NCI-H187 treated with DMSO at 0.1 percent for 48 hours (cell line): ENCODE results near the gene CD84.
"Not testable (repeated sequence)": the region's sequence is repeated elsewhere in the genome, so short reads cannot be mapped to it uniquely, and the experiment has no call there.

Source experiments
- DNase-seq: peaks from one replicate; lab custom pipeline; 2025; lab: John Stamatoyannopoulos, UW

CD84 gene

GRCh38 chr1:160608941-160609340, 29.6 kb upstream of the CD84 start:
- no peak for DNase-seq

DNA sequence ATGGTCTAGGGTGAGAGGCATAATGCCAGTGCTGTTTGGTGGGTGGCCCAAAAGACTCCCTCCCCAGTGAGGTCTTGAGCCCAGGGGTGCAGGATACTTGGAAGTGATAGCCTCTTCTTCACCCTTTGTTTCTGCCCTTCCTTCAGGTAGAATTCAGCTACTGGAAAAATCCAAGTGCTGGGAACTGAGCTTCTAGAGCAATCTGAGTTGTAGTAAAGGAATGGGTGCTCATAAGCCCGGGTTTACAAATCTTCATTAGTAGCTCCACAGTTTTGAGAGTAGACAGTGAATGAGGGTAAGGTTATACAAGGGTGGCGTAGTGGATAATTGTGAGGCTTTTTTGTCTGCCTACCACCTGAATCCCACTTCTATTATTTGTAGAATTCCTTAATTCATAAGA, 29.2 kb upstream of the CD84 start:
- DNase-seq: no peak

DNA sequence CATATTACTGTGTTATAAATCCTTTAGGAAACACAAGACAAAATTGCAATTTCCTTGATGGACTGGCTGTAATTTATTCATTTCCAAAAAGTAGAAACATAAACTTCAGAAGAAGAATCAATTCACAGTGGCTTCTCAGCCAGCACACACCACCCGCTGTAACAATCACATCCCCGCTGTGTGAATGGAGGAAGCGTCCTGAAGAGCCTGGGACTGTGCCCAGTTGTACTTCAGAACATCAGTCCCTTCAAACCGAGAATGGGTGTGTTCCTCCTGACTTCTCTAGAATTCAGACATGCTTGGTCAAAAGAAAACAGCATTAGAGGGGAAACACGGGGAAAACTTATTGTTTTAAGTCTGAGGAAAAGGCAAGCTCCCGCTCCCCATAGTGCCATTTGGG, 28.8 kb upstream of the CD84 start:
- no peak for DNase-seq

DNA sequence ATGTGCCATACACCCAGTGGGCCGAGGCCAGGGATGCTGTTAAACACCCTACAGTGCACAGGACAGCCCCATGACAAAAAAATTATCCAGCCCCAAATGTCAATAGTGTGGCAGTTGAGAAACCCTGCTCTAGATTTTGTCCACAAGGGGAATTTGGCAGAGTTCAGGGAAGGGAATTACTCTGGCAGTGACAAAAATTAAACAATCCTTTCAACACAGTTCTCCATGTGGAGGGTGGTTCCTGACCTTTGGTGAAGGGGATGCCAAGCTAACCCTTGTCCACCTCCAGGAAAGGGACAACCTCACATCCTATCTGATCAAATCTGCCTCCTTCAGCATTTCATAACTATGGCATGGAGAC, 28.4 kb upstream of the CD84 start:
- DNase-seq: no peak

GRCh38 chr1:160607011-160607671, 27.8 kb upstream of the CD84 start:
- peak; percentile 66 for DNase-seq

DNA sequence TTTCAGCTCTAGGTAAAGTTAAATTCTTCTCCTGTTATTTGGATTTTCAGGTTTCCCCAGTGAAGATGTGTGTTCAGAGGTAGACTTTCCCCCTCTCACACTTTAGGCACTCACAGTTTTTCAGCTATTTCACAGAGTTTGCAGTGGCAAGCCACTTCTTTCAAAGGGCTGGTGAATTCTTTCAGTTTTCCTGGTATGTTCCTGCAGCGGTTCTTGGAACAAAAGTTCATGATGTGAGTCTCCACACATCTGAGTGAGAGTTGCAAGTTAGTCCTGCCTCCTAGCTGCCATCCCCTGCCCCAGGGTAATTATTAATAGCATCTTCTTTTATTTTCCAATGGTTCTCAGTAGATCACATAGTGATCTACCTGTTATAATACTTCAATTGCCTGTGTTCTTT, 27.3 kb upstream of the CD84 start:
- no peak for DNase-seq

DNA sequence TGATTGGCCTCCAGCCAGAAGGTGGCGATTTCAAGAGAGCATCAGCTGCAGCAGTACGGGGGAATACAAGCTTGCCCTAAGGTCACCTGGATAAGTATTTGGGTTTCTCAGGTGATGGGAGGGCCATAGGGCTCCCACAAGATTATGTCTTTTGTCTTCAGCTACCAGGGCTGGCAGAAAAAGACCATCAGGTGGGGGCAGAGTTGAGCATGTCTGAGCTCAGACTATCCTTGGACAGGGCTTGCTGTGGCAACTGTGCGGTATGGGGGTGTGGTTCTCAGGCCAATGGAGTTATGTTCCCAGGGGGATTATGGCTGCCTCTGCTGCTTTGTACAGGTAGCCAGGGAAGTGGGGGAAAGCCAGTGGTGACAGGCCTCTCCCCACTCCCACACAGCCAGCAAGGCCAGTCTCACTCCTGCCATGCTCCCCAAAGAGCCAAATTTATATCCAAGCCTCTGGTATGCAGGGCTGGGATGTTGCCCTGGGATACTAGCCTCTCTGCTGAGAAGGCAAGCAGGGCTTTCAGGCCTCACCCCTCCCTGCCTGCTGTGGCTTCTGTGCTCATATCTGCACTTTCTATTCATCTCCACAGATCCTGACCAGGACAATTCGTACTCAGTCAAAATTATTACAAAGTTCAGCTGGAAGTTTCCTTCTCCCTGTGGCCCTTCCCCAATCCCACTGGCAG, 26.6 kb upstream of the CD84 start:
- no peak for DNase-seq

DNA sequence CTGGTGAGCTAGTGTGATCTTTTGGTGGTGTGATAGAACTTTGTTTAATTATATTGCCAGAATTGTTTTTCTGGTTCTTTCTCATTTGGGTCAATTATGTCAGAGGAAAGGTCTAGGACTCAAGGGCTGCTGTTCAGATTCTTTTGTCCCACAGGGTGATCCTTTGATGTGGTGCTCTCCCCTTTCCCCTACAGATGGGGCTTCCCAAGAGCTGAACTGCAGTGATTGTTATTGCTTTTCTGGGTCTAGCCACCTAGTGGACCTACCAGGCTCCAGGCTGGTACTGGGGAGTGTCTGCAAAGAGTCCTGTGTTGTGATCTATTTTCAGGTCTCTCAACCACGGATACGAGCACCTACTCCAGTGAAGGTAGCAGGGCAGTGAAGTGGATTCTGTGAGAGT, 25.9 kb upstream of the CD84 start:
- DNase-seq: no peak

DNA sequence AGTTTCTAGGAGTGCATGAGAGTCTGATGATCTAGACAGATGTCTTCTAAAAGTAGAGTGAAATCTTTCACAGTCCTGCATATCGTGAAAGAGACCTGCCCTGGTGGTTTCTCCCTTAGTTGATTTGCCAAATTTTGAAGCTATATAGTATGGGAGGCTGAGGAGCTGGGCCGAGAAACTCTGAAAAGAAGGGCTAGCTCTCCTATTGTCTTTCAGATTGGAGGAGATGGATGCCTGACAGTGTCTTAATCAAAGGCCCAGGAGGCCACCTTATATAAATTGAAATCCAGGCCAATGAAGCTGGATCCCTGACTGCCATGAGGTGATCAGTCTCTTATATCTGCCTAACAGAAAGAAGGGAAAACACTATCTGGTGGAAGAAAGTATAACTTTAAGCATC, 18.4 kb upstream of the CD84 start:
- DNase-seq: no peak

DNA sequence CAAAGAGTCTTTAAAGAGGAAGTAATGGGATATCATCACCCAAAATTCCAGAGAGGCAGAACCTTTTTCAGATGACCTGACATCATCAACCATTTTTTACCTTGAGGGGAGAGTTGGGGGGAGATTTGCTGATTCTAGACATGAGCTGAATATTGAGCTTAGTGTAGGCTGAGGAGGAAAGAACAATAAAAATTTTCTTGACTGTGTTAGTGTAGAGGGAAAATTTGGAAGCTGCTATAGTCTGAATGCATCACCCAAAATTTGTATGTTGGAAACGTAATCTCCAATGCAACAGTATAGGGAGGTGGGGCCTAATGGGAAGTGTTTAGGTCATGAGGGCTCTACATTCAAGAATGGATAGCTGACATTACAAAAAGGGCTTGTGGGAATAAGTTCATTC, 17.8 kb upstream of the CD84 start:
- no peak for DNase-seq

DNA sequence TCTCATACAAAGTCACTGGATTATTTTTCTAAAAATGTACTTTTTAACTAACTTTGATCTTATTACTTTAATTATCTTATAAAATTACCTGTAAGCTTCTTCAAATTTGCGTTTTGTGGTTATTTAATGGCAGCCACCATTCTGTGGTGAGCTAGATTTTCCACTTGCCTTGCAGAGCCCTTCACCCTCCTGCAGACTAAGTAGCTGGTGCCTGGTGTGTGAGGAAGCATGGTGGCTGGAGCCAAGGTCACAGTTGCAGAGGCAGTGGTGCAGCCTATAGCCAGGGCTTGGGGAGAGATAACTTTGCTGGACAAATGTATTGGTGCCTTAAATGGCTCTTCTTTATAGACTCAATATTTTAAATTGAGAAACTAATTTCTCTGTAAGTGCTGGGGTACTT, 11.2 kb upstream of the CD84 start:
- no peak for DNase-seq

- no peak for DNase-seq
These were observed 9.2 kb upstream of the CD84 start for GRCh38 chr1:160588468-160588867.

DNA sequence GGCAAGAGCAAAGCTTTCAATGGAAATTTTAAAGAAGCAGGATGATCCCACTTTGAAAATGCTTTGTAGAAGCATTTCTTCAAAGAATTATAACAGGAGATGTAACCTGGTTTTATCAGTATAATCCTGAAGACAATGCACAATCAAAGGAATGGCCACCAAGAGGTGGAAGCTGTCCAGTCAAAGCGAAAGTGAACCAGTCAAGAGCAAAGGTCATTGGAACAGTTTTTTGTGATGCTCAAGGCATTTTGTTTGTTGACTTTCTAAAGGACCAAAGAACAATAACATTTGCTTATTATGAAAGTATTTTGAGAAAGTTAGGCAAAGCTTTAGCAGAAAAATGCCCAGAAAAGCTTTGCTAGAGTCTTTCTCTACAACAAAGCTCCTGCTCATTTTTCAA, 5.5 kb upstream of the CD84 start:
- no peak for DNase-seq

DNA sequence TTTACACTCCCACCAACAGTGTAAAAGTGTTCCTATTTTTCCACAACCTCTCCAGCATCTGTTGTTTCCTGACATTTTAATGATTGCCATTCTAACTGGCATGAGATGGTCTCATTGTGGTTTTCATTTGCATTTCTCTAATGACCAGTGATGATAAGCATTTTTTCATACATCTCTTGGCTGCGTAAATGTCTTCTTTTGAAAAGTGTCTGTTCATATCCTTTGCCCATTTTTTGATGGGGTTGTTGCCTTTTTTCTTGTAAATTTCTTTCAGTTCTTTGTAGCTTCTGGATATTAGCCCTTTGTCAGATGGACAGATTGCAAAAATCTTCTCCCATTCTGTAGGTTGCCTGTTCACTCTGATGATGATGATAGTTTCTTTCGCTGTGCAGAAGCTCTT, 3.7 kb upstream of the CD84 start:
- not testable (repeated sequence) for DNase-seq

- DNase-seq: no peak
These were observed 2.7 kb upstream of the CD84 start for GRCh38 chr1:160581961-160582360.

DNA sequence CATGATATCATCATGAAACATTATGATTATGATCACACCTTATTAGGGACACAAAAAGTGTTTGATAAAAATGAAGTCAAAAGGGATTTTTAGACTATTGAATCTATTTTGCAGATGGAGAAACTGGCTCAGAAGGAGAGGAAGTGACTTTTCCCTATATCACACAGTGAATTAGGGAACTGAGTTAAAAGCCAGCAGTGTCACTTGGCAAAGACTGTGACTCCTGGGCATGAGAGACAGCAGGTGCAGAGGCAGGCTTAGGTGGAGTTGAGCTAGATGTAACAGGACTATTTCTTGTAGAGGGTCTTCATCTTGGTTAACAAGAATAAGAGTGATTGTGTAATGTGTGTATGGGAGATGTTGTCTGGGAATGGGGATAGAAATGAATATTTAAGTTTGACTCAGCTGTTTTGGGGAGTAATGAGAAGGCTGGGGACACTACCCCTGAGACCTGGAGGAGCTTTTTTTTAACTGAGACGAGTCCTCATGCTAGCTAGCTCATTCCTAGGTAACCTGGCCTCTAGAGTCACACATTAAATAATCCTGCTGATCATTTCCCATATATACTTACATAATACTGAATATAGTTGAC, 1.0 kb upstream of the CD84 start:
- DNase-seq: no peak

DNA sequence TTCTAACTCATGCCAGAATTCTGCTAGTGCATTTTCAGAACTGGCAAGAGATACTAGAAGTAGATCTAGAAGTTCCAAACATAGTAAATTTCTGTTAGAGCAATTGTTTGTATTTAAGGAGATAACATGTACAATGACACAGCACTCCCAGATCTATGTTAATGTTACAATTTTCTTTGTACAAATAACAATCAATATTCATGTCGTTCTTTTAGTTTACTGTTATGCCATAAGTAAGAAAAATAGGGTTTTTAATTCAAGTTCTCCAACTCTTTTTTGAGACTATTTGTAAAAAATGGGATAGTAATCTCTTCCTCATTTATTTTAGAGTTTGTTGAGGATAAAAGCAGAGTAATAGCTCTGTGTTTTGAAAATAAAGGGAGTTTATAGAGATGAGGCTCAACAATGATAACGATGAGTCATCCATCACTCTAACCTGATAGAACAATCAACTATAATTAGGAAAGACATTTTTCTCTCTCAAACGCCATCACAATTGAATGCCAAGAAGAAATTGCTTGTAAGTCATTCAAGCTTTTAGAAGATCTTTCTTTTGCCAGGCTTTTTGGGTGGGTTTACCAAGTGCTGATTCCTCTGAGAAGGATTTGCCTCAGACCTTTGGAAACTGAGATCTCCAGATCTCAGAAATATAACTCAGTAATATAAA, 638 bp downstream of the CD84 start:
- DNase-seq: no peak

DNA sequence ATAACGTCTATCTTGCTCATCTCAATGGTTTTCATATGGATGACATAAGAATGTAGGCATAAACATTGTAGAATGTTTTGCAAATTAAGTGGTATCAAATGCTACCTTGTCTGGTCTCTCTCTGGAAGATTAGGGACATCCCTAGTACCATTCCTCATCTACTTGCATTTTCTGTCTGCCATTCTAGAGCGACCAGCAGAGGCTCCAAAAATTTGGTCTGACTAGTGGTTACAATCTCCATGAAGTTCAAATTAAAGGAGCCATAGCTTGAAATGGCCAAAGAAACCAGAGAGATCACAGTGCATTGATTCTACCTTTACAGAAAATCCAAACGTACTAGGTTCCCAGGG, 1.1 kb downstream of the CD84 start:
- DNase-seq: no peak

DNA sequence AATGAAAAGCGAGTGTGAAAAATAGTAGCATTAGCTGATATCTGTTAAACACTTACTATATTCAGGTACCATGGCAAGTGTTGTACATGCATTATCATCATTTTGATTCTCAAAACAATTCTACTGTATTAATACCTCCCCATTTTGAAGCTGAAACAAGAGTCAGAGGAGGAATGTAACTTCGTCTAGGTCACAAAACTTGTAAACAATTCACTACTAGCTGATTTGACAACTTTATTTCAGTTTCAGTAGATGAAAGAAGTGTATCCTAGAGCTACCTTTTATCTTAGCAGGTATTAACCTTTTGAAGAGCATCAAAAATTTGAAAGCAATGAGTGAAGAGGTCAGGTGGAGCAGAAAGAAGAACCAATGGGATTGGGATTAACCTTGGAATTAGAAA, 1.6 kb downstream of the CD84 start:
- DNase-seq: no peak

DNA sequence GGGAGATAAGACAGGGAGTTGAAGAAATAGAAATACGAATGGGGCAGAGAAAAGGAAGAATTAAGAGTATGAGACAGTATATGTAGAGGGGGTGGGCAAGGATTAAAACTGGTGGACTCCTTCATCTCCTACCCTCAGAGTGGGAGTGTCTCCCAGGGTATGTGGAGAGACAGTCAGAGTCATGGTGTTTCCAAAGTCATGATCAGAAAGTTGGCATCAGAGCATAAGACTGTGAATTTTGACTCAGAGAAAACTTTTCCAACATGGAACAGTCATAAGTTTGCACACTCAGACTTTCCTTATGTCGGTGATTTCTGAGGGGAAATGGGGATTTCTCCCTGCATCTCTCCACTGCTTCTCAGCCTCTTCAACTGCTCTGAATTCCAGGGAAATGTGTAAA, 2.4 kb downstream of the CD84 start:
- no peak for DNase-seq

DNA sequence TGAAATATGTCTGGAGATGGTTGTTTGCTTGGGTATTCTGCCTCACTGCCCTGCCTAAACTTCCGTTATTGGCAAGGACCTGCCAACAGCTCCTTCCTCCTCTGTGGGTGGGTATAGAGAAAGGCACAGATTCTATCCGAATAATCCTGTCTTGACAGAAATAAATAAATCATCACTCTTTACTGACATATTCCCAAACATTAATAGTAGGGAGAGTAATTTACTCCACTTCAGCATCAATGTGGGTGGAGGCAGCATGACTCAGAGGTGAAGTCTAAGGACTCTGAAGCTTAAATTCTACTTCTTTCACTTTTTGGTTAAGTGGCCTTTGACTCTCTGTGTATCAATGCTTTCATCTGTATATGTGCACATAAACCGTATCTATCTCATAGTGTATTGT, 2.9 kb downstream of the CD84 start:
- no peak for DNase-seq

- no peak for DNase-seq
These were observed 4.1 kb downstream of the CD84 start for GRCh38 chr1:160575112-160575664.

DNA sequence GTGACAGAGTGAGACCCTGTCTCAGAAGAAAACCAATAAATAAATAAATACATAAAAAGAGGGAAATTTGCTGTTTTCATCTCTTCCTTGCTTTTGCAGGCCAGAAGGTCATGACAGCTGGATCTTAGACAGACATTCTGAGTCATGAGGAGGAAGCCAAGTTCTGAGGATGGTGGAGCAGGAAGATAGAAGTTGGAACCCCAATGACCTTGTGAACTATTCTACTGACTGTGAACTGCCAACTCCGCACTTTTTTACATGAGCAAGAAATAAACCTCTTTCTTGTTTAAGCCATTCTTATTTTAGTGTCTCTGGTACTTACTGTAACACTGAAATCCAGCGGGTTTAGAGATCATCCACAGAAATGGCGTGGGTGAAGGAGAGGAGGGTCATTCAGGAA, 8.5 kb downstream of the CD84 start:
- no peak for DNase-seq
